Endothelial cell (in vitro differentiated cells): ENCODE measurements around the gene SWSAP1. TPM values are rescaled to one million over a fixed set of nuclear protein-coding genes. Genes with fewer than 3 reads are reported as not detected.
"Not testable (repeated sequence)": the region's sequence is repeated elsewhere in the genome, so short reads cannot be mapped to it uniquely, and the experiment has no call there.

Source experiments
- DNase-seq: peaks from one replicate; pipeline ENCODE4 v3.0.0; 2021; ENCODE audit warnings: low spot score
- H3K27ac Mint-ChIP-seq: one replicate; pipeline ENCODE4 v1.8.0; 2021; ENCODE audit warnings: mixed read lengths, inconsistent platforms; ENCODE audit not compliant: unreplicated experiment
- H3K27me3 Mint-ChIP-seq: one replicate; pipeline ENCODE4 v1.8.0; 2021; ENCODE audit warnings: mild to moderate bottlenecking, moderate library complexity, mixed read lengths, inconsistent platforms; ENCODE audit not compliant: unreplicated experiment
- H3K36me3 Mint-ChIP-seq: one replicate; pipeline ENCODE4 v1.8.0; 2021; ENCODE audit warnings: mild to moderate bottlenecking, low read depth, mixed read lengths, inconsistent platforms; ENCODE audit not compliant: unreplicated experiment
- H3K4me1 Mint-ChIP-seq: one replicate; pipeline ENCODE4 v1.8.0; 2021; ENCODE audit warnings: mild to moderate bottlenecking, mixed read lengths, inconsistent platforms; ENCODE audit not compliant: unreplicated experiment
- H3K4me3 Mint-ChIP-seq: one replicate; pipeline ENCODE4 v1.8.0; 2021; ENCODE audit warnings: mild to moderate bottlenecking, mixed read lengths, inconsistent platforms; ENCODE audit not compliant: unreplicated experiment
- H3K9me3 Mint-ChIP-seq: one replicate; pipeline ENCODE4 v1.8.0; 2021; ENCODE audit warnings: mixed read lengths, inconsistent platforms; ENCODE audit not compliant: unreplicated experiment
- total RNA-seq: library from RNA; stranded (reverse); fragmentation: NEBNext Ultra II Directional; extraction: Animal tissue kit (Norgen Biotek cat#: 25700); gene quantifications from one replicate; pipeline ENCODE4 v1.2.1, GENCODE V29; 2021; ENCODE audit not compliant: unreplicated experiment
- TF ChIP-seq, protein P1 (sequence below): fragments of 200-600 bp; sonication (generic); IDR thresholded peaks from one replicate; pipeline ENCODE4 v1.5.0; 2021; ENCODE audit warnings: antibody characterized with exemption; ENCODE audit not compliant: unreplicated experiment

Gene SWSAP1
- total RNA-seq, 1 donor from 2014 or later, result 3.3 TPM

DNA sequence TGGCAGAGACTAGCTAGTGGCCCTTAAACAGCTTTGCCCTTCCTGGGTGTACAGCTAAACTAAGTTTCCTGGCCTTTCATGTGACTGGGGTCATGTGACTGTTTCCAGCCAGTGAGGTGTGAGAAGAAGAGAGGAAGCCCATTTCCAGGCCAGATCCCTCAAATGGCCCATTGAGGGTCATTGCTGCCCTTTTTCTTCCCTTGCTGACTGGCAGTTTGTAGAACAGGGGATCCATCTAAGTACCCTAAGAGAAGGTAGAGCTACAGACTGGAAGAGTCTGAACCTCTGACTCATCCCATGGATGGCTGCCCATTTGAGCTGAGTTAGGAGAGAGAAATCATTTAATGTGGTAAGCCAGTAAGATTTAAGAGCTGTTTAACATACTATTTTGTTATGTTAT, 2.8 kb downstream of the SWSAP1 start:
- no peak overlapping the region for H3K27ac Mint-ChIP-seq
- DNase-seq, result no peak
- H3K4me1 Mint-ChIP-seq, result peaks cover 26% of the 10 kb centered on the region
- TF ChIP-seq, protein P1, sequence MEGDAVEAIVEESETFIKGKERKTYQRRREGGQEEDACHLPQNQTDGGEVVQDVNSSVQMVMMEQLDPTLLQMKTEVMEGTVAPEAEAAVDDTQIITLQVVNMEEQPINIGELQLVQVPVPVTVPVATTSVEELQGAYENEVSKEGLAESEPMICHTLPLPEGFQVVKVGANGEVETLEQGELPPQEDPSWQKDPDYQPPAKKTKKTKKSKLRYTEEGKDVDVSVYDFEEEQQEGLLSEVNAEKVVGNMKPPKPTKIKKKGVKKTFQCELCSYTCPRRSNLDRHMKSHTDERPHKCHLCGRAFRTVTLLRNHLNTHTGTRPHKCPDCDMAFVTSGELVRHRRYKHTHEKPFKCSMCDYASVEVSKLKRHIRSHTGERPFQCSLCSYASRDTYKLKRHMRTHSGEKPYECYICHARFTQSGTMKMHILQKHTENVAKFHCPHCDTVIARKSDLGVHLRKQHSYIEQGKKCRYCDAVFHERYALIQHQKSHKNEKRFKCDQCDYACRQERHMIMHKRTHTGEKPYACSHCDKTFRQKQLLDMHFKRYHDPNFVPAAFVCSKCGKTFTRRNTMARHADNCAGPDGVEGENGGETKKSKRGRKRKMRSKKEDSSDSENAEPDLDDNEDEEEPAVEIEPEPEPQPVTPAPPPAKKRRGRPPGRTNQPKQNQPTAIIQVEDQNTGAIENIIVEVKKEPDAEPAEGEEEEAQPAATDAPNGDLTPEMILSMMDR, result no peak
- no peaks in the 10 kb centered on the region for H3K9me3 Mint-ChIP-seq
- no peak overlapping the region for H3K4me3 Mint-ChIP-seq
- H3K36me3 Mint-ChIP-seq, result peaks cover 10% of the 10 kb centered on the region
- H3K27me3 Mint-ChIP-seq, result peaks cover 15% of the 10 kb centered on the region

DNA sequence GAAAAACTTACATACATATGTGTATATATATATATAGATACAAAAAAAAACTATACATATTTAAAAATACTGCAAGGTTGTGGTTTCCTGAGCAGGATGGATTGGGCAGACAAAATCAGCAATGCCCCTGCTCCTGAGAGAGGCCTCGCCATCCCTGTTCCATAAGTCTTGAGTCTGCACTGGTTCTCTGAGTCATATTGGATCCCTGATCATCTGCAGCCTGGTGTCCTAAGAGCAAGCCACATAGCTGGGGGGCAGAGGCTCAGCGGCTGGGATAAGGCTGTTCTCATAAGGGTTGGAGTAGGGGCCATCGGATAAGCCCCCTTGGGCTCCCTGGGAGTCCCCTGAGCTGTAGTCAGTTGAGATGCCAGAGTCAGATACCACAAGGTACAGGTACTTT, 3.3 kb downstream of the SWSAP1 start:
- H3K4me3 Mint-ChIP-seq, result no peak overlapping the region
- H3K4me1 Mint-ChIP-seq, result peaks cover 26% of the 10 kb centered on the region
- H3K27ac Mint-ChIP-seq, result no peak overlapping the region
- H3K9me3 Mint-ChIP-seq, result no peaks in the 10 kb centered on the region
- DNase-seq, result no peak
- peaks cover 10% of the 10 kb centered on the region for H3K36me3 Mint-ChIP-seq
- TF ChIP-seq, protein P1, result no peak
- H3K27me3 Mint-ChIP-seq, result peaks cover 15% of the 10 kb centered on the region

DNA sequence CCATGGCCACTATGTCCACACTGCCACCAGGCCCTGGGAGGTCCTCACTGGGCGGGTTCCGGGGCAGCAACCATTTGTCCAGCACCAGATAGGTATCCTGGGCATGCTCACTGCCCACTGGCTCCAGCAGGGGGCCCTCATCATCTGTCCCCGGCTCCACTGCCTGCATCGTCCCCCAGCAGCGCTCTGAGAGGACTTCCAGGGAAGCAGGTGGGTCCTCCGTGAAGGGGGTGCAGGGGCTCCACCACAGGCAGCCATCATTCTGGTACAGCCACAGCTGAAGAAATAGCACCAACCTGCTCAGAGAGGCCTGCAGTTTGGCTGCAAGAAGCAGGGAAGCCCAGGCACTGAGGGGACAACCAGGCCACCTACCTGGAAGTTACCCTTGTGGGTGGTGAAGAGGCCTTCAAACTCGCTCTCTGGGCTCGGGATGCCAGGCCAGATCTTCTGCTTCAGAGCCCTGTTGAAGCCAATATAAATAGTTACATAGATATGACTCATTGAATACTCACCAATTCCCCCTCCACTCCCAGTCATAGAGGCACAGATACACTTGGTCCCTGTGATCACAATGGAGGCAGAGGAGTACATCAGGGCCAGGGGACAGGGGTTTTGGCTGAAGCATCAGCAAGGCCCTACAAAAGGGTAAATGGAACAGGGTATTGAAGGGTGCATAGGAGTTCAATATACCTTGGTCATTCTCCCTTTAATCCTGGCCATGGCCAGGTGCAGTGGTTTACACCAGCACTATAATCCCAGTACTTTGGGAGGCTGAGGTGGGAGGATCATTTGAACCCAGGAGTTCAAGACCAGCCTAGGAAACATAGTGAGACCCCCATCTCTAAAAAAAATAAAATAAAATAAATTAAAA, 4.1 kb downstream of the SWSAP1 start:
- Mint-ChIP-seq H3K4me1 (peaks cover 26% of the 10 kb centered on the region), H3K36me3 (peaks cover 10% of the 10 kb centered on the region), H3K9me3 (no peaks in the 10 kb centered on the region), H3K27me3 (peaks cover 11% of the 10 kb centered on the region), H3K4me3 (no peak overlapping the region), H3K27ac (no peak overlapping the region)
- DNase-seq, result peak; percentile 76
- TF ChIP-seq, protein P1, result peak; percentile 65

DNA sequence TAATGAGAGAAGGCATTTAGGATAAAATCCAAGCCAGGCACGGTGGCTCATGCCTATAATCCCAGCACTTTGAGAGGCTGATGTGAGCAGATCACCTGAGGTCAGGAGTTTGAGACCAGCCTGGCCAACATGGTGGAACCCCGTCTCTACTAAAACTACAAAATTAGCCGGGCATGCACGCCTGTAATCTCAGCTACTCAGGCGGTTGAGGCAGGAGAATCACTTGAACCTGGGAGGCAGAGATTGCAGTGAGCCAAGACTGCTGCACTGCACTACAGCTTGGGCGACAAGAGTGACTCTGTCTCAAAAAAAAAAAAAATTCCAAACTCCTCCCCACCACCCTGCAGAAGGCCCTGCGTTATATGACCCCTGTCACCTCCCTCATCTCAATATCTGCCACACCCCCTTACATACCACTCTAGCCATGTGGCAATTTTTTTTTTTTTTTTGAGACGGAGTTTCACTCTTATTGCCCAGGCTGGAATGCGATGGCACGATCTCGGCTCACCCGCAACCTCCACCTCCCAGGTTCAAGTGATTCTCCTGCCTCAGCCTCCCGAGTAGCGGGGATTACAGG, 4.9 kb downstream of the SWSAP1 start:
- not testable (repeated sequence) for H3K27ac Mint-ChIP-seq, H3K9me3 Mint-ChIP-seq, H3K4me3 Mint-ChIP-seq, H3K36me3 Mint-ChIP-seq, DNase-seq
- H3K27me3 Mint-ChIP-seq, result peaks cover 11% of the 10 kb centered on the region
- peaks cover 26% of the 10 kb centered on the region for H3K4me1 Mint-ChIP-seq

DNA sequence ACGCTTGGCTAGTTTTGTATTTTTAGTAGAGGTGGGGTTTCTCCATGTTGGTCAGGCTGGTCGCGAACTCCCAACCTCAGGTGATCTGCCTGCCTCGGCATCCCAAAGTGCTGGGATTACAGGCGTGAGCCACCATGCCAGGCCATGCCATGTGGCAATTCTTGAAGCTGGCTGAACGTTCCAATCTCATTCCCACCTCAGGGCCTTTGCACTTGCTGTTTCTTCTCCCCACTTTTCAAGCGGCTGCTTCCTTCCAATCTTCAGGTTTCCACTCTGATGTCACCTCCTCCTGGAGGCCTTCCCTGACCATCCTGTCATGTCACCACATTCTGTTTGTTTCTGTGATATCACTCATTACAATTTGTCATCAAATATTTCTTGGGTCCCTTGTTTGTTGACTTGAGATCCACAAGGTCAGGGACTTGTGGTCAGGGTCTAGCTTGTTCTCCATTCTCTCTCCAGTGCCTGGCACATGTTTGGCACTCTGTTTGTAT, 5.4 kb downstream of the SWSAP1 start:
- peaks cover 29% of the 10 kb centered on the region for H3K4me1 Mint-ChIP-seq
- peaks cover 10% of the 10 kb centered on the region for H3K36me3 Mint-ChIP-seq
- no peak for DNase-seq
- H3K9me3 Mint-ChIP-seq, result no peaks in the 10 kb centered on the region
- H3K27me3 Mint-ChIP-seq, result peaks cover 14% of the 10 kb centered on the region
- H3K27ac Mint-ChIP-seq, result peak overlapping the region; percentile 16
- TF ChIP-seq, protein P1, result no peak
- H3K4me3 Mint-ChIP-seq, result no peak overlapping the region
